HG03575 (cell line): Measurements from ENCODE around the gene ARHGEF10L.

Source experiments
- ATAC-seq: cut with Tn5 transposase; IDR thresholded peaks from one replicate; pipeline ENCODE4 v1.9.1; 2021; ENCODE audit not compliant: unreplicated experiment, insufficient number of reproducible peaks, low FRiP score; ENCODE audit errors: extremely low read depth

ARHGEF10L gene

DNA sequence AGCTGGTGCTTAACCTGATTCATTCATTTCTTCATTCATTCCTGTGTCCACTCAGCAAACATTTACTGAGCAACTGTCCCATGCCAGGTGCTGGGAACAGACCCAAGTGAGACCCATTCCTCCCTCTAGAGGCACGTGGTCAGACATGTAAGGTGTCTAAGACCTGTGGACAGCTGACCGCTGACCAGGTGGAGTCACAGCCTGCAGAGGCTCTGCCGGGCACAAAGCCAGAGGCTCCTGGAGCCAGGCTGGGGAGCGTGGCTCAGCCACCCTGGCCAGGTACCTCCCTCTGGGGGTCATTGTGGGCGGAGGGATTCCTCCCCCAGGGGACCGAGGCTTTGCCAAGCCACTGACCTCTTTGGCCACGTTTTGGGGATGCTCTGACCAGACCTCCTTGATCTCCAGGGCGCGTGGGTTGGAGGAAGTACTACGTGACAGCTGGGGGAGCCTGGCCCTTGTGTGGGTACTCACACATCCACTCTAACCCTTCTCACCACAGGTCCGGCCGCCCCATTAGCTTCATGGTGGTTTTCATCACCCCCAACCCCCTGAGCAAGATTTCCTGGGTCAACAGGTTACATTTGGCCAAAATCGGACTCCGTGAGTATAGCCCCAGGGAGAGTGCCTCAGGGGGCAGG lies 100.3 kb downstream of the ARHGEF10L start:
- ATAC-seq: no peak

DNA sequence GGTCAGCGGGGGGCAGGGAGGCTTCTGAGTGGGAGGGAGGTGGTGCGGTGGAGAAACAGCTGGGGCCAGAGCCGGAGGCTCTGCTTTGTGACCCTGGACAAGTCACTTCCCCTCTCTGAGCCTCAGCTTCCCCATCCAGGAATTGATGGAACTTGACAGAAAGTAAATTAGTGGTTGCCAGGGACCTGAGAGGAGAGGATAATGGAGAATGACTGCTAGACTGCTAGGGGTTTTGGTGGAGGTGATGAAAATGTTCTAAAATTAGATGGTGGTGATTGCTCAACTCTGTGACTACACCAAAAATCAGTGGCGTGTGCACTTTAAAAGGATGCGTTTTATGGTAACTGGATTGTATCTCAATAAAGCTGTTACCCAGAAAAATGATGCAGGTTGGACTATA lies 100.9 kb downstream of the ARHGEF10L start:
- ATAC-seq: no peak

DNA sequence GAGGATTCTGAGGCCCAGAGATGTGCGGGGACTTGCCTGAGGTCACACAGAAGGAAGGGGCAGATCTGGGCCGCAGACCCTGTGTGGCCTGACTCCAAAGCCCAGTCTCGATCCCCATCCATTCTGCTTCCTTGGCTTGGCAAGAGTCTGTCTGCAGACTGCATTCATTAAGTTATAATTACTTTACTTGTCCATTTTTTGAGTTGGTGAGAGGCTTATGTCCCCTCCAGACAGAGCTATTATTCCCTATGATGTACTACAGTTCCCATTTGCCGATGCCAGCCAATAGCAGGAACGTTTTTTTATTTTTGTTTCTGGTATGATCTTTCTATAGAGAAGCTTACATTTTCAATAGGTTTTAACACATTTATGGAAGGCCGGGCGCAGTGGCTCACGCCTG lies 101.5 kb downstream of the ARHGEF10L start:
- no peak for ATAC-seq

DNA sequence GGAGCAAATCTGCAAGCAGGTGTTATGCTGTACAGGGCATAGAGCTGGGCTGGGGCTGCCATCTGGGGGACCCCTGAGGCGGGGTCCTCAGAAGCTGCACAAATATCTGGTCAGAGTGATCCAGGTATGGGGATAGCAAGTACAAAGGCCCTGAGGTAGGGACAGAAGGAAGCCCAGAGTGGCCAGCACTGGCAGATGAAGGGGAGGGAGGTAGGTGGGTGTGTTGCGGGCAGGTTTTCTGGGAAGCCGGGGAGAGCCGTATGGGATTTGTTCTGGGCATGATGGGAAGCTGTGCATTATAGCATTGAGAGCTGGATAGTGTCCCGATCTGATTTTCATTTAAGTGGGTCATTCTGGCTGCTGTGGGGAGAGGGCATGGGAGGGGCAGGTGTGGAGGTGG lies 102.7 kb downstream of the ARHGEF10L start:
- no peak for ATAC-seq

DNA sequence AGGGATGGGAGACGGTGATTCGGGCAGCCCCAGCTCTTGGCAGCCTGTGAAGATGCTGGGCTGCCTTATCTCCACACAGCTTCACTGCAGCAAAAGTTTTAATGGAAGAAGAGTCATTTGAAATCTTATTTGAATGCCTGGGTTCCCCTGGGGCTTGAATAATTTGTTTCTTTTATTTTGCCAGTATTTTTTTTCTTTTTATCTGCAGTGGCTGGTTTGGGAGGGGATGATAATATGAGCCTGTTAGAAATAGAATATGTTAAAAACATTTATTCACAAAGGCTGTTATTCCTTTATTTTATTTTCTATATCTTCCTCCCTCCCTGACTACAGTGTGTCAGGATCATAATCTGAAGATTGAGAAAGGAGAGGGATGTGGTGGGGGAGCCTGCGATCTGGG lies 103.4 kb downstream of the ARHGEF10L start:
- no peak for ATAC-seq

DNA sequence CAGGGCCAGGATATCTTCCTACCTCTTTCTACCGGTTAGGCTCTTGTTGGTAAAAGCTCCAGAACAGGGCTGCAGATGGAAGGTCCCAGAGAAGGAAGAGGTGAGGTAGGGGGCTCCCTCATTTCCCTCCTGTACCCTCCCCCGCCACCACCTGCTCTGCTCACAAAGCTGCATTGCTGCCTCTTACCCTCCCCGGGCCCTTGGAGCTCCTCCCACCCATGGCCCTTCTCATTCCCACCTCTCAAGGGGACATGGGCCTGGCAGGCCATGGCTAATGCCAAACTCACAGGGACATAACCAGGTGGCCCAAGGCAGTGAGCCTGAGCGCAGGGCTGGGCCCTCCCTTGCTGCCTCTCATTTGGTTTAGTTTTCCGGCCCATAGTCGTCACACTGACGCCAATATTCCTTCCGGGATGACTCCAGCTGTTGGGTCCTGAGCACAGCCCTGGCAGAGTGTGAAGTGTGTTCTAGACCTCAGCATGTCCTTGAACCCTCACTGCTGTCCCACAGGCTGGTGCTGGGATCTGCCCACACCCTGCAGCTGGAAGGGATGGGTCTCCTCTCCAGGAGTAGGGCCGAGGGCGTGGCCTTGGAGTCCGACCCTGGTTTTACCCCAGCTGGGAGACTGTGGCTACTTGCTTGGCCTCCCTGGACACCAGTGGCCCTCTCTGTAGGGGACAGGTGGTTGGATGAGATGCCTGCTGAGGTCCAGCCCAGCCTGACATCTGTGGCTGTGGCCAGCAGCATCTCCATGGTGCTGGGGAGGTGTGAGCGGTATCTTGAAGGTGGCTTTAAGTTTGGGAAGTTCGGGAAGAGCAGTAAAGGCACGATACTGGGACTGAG lies 104.6 kb downstream of the ARHGEF10L start:
- no peak for ATAC-seq

DNA sequence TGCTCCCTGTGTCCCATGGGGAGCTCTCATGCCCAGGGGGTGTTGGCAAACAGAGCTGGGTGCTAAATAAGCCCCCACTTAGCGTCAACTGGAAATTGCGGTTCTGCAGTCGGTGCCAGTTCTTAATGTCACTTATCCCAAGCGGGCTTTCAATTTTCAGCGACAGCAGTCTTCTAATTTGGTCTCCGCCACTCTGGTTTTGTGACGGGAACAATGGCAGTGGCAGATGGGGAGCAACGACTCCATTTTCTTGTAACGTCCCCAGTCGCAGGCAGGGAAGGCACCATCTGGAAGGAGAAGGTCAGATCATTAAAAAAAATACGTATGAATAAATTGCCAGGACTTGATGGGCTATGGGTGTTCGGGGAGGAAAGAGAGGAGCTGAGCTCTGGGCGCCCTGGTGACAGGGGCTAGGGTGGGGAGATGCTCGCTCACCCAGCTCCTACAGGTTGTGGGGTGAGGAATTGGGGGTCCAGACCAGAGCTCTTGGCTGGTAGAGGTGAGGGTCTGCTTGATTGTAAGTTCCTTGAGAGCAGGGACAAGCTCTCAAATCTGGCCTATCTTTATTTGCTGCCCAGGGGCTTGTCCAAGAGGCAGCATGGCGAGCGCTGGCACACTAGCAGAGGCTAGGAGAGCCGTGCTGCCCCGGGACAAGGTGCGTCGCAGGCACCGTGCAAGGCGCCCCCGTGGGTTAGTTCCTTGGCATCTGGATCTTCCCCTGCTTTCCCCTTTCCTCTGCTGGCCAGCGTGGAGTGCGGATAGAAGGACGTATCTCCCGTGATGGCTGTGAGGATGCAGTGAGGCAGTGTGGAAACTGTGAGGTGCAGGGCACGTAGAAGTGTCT lies 105.8 kb downstream of the ARHGEF10L start:
- ATAC-seq: no peak

DNA sequence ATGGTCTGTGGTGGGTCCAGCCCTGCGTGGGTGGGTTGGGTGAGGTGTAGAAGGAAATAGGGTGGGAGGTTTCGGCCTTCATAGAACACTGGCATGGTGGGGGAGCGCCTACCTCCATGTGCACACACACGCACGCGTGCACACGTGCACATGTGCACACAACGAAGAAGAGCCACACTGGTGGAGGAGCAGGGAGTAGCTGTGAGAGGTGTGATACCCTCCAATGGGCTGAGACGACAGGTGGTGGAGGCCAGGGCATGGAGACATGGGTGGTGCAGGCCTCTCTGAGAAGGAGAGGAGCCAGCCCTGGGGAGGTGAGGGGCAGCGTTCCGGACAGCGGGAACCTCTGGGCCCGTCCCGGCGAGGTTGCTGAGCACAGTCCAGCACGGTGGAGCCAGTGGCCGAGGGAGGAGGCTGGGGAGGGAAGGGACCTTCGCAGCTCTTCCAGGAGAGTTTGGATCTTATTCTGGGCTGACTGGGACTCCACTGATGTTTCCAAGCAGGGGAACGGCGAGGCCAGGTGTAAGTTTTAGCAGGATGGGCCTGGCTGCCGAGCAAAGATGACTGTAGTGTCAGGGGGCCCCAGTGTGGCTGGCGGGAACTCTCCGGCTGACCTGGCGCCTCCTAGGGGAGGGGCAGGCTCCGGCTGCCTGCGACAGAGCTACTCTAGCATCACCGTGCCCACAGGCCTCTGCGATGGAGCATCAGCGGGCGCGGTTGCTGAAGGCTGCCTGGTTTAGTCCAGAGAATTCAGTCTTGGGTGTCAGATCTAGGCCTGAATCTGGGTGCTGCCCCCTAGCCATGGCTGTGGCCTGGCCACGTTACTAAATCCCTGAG lies 107.2 kb downstream of the ARHGEF10L start:
- no peak for ATAC-seq

DNA sequence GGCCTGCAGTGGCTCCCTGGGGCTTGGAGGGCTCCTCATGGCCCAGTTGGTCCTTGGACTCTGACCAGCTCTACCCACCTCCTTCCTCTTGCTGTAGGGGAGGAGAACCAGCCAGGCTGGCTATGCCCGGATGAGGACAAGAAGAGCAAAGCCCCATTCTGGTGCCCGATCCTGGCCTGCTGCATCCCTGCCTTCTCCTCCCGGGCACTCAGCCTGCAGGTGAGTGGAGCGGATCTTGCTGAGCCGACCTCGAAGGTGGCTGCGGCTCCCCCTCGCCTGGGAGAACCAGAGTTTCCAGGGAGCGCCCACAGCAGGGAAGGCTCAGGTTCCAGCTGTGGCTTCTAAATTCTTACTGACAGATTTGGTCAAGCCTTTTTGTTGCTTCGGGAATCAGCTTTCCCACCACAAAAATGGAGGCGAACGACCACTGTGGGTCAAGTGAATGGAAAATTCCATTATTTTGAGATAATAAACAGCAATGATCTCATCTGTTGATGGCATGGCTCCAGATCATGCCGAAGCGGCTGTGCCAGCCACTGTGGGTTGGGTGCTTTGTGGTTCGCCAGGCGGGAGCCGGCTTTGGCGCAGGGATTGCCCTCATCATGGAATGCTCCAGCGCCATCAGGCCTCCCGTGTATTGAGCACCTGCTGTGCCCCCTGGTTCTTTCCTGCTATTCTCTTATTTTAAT lies 109.1 kb downstream of the ARHGEF10L start:
- no peak for ATAC-seq

DNA sequence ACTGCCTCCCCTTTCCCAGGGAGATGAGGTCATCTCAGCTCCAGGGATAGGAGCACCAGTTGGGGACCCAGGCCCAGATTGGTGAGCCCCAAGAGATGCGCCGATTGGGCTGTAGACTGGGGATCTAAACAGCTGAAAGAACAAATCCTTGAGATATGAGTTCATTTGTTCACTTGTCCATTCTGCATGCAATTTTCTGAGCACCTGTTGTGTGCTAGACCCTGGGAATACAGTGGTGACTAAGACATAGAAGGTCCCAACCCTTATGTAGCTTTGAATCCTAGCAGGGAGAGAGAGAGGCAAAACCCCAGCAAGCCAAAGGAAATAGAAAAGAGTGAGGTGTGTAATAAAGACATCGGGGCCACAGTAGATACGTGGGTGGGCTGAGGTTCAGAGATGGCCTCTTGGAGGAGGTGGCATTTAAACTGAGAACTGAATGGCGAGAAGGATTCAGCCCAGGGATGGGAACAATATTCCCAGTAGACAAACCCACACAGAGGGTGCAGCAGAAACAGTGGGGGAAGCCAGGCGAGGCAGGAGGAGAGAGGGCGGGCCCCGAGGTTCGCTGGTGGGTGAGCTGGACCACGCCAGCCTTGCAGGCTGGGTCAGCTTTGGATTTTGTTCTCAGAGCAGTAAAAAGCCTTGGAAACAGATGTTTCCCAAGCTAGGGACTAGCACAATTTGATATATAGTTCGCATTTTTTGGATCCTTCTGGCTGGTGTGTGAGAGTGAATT lies 110.0 kb downstream of the ARHGEF10L start:
- no peak for ATAC-seq

DNA sequence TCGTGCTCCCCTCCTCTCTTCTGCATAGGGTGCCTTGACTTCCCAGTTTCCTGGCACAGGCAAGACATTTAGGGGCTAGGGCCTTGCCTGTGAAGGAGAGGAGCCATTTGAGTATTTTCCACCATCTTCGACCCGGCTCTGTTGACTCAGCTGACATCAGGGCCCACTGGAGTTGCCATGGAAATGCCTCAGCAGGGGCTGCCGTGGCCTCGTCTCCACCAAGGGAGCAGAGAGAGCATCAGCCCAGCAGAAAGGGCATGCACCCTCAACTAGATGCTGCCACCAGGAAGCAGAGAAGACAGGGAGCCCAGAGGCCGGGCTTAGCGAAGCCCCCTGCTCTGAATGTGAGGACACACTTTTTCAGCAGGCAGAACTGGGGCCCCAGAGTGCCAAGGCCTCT lies 113.8 kb downstream of the ARHGEF10L start:
- no peak for ATAC-seq

DNA sequence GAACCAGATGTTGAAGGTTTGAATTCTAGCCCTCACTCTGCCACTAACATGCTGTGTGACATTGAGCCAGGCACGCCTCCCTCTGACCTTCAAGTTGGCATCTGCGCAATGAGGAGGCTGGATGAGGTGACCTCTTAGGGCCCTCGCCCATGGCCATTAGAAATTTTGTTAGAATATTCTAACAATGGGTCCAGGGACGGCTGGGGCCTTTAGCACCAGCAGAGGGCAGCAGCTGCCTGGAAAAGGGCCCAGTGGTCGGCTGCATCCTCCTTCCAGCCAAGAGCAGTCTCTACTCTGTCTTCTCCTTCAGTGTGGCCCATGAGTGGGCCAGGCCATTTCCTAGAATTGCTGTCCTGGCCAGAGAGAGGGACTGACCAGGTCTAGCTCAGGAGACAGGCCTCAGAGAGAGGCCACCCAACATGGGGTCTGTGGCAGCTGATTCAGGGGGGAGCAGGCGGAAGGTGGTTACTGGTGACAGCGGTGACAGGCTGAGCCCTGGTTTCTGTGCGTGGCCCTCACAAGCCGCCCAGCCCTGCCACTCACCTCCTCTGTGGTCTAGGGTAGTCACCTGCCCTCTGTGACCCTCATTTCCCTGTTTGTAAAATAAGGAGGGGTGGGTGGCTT lies 114.3 kb downstream of the ARHGEF10L start:
- no peak for ATAC-seq

DNA sequence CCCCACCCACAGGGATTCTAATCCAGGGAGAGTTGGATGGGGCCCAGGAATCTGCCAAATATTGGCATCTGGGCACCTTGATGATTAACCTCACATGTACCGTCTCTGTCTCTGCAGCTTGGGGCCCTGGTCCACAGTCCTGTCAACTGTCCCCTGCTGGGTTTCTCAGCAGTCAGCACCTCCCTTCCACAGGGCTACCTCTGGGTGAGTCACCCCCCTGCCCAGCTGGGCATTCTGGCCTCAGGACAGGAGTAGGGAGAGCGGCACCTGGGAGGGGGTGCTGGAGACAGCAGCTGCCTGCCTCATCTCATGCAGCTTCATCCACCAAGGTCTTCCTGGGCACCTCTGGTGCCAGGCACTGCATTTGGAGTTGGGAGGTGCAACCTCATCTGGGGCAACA lies 115.0 kb downstream of the ARHGEF10L start:
- ATAC-seq: no peak

DNA sequence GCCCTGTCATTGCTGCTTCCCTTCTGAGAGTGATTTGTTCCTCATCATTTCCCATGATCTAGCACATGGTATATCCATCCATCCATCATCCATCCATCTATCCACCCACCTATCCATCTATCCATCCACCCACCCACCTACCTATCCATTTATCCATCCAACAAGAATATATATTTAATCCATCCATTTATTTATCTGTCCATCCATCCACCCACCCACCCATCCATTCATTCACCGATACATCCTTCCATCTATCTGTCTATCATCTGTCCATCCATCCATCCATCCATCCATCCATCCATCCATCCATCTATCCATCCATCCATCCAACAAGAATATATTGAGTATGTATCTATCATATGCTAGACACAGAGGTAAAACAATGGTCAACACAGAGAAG lies 115.7 kb downstream of the ARHGEF10L start:
- no peak for ATAC-seq

DNA sequence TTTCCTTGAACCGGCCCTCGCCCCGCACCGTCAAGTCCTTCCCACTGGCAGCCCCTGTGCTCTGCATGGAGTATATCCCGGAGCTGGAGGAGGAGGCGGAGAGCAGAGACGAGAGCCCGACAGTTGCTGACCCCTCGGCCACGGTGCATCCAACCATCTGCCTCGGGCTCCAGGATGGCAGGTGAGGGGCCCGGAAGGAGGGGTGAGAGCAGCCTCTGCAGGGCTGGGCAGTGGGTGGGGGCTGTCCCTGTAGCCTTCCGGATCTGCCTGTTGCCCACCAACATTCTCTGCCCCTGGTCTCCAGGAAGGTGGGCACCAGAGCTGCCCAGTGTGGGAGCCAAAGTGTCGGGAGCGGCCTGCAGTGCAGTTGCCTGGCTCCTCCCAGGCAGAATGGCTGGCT lies 116.4 kb downstream of the ARHGEF10L start:
- ATAC-seq: no peak

DNA sequence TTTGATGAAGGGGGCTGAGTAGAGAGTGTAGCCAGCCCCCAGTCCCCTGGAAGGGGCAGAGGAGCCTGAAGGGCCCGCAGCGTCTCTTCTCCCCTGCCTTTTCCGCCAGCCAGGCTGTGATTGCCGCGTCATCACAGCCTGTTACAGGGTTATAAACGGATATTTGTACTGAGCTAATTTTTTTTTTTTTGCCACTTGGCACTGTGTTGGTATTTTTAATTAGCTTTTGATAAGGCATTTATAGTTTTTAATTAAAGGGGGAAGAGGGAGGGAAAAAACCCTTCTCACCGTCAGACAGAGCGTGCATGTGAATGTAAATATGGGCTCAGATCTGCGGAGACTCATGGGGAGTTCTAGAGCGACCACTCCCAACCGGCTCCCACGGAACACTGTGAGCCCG lies 117.9 kb downstream of the ARHGEF10L start:
- ATAC-seq: no peak

DNA sequence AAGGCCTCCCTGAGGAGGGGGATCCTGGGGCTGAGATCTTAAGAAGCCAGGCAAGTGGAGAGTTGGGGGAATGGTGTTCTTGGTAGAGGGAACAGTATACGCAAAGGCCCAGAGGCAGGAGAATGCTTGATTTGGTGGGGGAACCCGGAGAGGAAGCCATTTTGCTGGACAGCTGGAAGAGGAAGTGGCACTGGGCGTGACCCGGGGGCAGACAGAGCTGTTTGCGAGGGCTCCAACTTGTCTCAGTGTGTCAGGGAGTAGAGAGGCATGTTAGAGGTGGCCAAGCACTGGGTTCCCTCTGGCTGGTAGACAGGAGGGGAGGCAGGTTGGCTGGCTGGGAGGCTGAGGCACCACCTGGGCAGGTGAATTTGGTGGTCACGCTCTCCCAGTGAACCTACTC lies 119.3 kb downstream of the ARHGEF10L start:
- ATAC-seq: no peak
